Measurements from ENCODE around the gene ELOVL2.
"Not testable (repeated sequence)": the region's sequence is repeated elsewhere in the genome, so short reads cannot be mapped to it uniquely, and the experiment has no call there.

Gene ELOVL2

GRCh38 chr6:10993896-10994295 is 50.2 kb downstream of the ELOVL2 start:
- in situ Hi-C loops (cut with MboI; ENCODE audit: low sequenced_read_pairs), result no loop called here

GRCh38 chr6:10991115-10991514 is 53.0 kb downstream of the ELOVL2 start:
- in situ Hi-C loops (cut with MboI; ENCODE audit: low sequenced_read_pairs), result no loop called here

GRCh38 chr6:10989587-10989986 is 54.5 kb downstream of the ELOVL2 start:
- in situ Hi-C loops (cut with MboI; ENCODE audit: low sequenced_read_pairs), result no loop called here

- in situ Hi-C loops (cut with MboI; ENCODE audit: low sequenced_read_pairs), result not testable (repeated sequence)
Observed at GRCh38 chr6:10984959-10985358, 59.1 kb downstream of the ELOVL2 start.

DNA sequence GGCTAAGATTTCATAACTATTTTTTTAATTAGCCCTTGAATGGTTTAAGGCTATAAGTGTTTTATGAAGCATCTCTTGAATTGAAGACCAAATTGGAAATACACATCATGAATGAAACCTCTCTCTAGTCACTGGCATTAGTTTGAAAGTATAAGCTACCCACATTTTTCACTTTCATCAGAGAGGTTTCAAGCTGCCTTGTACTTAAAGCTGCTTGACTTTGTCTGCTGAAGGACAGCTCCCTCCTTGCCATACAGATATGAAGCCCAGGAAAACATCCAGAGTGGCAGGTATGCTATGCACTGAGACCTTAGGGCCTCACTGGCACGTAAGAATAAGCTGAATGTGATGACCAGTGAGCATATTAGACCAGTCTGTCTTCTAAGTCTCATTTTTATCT is 62.7 kb downstream of the ELOVL2 start:
- in situ Hi-C loops (cut with MboI; ENCODE audit: low sequenced_read_pairs), result no loop called here

DNA sequence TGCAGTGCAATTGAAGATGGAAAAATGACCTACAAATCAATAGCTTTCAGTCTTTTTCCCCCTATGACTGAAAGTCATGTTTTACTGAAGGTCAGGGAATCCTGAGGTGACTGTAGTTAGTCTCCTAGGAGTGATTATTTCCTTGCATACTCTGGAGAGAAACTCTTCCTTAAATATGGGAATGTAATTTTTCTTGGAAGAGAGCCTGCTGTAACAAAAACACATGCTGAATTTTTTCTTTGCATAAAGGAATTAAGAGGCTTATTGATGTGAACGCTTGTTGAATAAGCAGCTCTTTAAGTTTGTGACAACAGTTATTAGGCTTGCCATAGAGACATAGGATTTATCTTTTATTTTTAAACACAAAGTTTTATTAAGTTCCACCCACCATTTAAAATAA is 64.5 kb downstream of the ELOVL2 start:
- in situ Hi-C loops (cut with MboI; ENCODE audit: low sequenced_read_pairs), result no loop called here

DNA sequence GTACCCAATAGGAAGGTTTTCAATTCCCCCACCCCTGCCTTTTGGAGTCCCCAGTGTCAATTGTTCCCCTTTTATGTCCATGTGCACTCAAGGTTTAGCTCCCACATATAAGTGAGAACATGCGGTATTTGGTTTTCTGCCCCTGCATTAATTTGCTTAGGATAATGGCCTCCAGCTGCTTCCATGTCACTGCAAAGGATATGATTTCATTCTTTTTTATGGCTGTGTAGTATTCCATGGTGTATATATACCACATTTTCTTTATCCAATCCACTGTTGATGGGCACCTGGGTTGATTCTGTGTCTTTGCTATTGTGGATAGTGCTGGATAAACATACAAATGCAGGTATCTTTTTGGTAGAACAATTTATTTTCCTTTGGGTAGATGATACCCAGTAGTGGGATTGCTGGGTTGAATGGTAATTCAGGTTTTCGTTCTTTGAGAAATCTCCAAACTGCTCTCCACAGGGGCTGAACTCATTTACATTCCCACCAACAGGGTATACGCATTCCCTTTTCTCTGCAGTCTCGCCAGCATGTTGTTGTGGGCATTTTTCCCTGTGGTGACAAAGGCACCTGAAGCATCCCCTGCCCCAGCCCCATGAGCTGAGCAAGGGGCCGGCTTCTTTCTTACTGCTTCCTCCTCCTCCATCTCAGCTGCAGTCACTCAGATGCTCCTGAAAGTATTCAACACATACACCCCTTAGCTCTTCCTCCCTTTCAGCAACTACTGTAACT is 66.7 kb downstream of the ELOVL2 start:
- in situ Hi-C loops (cut with MboI; ENCODE audit: low sequenced_read_pairs), result no loop called here

DNA sequence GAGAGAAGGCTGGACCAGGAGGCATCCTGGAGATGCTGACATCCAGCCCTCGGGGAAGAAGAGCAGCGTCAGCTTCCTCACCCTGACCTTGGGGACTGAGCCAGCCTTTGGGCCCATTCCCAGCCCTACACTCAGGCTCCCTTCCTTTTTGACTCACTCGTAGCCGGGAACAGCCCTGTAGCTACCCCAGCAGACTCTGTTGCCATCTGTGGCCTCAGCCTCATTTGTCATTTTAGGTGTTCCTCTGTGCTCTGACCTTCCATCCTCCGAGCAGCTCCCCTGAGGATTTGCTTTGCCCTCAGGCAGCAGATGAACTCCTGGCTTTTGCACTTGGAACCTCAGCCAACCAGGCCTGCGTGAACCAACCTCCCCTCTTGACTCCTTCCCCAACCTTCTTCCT is 67.5 kb downstream of the ELOVL2 start:
- in situ Hi-C loops (cut with MboI; ENCODE audit: low sequenced_read_pairs), result no loop called here

DNA sequence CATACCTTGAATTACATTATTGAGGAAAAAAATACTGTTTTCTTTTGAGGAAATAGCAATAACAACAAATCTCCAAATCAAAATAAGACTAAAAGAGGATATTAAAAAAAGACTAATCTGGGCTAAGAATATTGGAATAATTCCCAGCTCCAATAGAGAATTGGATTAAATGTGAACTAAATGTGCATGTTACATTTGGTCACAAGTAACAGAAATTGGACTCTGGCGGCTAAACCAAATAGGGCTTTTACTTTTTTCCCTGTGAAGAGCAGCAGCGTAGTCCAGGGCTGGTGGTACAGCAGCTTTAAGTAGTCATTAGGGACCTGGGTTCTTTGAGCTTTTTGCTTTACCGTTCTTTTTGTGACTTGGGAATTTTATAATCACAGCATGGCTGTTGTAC is 71.9 kb downstream of the ELOVL2 start:
- in situ Hi-C loops (cut with MboI; ENCODE audit: low sequenced_read_pairs), result loop anchor here (25.0 kb wide), 1 partner anchor 90 kb away; no protein-coding TSS in a partner anchor

GRCh38 chr6:10970731-10971130 is 73.4 kb downstream of the ELOVL2 start:
- in situ Hi-C loops (cut with MboI; ENCODE audit: low sequenced_read_pairs), result loop anchor here (25.0 kb wide), 1 partner anchor 92 kb away; no protein-coding TSS in a partner anchor

DNA sequence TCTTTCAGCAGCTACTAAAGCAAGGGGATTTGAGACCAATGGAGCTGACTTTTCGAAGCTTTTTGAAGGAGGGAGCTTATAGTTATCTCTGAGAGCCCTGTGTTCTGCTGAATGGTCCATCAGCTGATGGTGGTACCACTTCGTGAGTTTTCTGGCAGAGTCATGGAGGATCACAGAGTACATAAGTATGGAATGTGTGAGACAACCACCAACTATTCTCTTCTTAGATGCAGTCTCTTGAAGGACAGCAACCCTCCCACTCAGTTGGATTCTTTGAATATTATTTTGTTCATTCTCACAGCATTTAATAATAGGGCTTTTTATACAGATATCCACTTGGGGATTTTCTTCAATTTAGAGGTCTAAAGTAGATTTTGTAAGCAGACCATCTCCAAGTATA is 75.3 kb downstream of the ELOVL2 start:
- in situ Hi-C loops (cut with MboI; ENCODE audit: low sequenced_read_pairs), result loop anchor here (25.0 kb wide), 1 partner anchor 94 kb away; no protein-coding TSS in a partner anchor

DNA sequence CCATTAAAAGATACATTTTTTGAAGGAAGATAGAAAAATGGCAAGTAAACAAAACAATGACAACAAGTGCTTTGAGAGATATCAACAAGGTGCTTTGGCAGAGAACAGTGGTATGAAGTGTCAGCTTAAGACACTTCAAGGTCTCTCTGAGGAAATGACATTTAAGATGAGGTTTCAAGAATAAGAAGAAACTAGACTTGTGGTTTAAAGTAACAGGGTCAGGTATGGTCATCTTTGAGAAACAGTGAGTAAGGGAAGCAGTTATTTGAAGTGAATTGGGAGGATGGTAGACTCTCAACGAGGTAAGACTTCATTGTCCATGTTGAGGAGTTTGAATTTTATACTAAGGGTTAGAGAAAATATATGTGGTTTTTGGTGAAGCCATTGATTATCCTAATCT is 79.4 kb downstream of the ELOVL2 start:
- in situ Hi-C loops (cut with MboI; ENCODE audit: low sequenced_read_pairs), result loop anchor here (25.0 kb wide), 1 partner anchor 98 kb away; no protein-coding TSS in a partner anchor

DNA sequence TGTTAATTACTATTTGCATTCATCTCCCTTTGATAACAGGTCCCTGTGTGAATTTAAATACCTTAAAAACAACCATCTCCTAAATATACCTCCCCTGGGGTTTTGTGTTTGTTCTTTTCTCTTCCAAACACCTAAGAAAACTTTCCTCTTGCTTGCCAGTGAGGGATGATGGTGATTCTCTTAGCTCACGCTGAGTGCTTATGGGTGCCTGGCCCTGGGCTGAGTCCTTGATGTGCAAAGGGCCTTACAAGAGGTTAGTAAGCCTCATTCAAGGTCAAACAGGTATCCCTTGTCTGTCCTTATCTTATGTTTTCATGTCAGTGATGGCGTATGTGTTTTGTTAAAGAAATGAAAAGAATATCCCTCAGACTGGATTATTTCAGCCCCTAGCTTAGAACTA is 81.0 kb downstream of the ELOVL2 start:
- in situ Hi-C loops (cut with MboI; ENCODE audit: low sequenced_read_pairs), result loop anchor here (25.0 kb wide), 1 partner anchor 99 kb away; no protein-coding TSS in a partner anchor

GRCh38 chr6:10962673-10963072 is 81.4 kb downstream of the ELOVL2 start:
- in situ Hi-C loops (cut with MboI; ENCODE audit: low sequenced_read_pairs), result loop anchor here (25.0 kb wide), 1 partner anchor 100 kb away; no protein-coding TSS in a partner anchor

DNA sequence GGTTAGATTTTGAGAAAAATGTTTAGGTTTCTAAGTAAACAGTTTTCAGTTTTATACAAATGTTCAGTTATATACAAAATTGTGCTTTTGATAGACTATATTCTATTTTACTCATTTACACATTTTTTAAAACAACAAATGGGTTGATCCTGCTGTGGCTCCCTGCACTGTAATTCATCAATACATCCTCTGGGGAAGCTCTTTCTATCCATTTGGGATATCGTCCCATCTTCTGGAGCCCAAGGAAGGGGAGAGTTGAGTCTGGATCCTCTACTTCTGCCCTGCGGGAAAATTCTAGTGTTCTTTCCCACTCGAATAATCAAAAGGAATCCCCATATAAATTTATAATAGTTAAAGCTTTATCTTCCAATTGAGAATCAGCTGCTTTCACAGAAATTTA is 82.3 kb downstream of the ELOVL2 start:
- in situ Hi-C loops (cut with MboI; ENCODE audit: low sequenced_read_pairs), result loop anchor here (25.0 kb wide), 1 partner anchor 100 kb away; no protein-coding TSS in a partner anchor

- in situ Hi-C loops (cut with MboI; ENCODE audit: low sequenced_read_pairs), result loop anchor here (25.0 kb wide), 1 partner anchor 102 kb away; no protein-coding TSS in a partner anchor
Observed at GRCh38 chr6:10960171-10960570, 83.9 kb downstream of the ELOVL2 start.

DNA sequence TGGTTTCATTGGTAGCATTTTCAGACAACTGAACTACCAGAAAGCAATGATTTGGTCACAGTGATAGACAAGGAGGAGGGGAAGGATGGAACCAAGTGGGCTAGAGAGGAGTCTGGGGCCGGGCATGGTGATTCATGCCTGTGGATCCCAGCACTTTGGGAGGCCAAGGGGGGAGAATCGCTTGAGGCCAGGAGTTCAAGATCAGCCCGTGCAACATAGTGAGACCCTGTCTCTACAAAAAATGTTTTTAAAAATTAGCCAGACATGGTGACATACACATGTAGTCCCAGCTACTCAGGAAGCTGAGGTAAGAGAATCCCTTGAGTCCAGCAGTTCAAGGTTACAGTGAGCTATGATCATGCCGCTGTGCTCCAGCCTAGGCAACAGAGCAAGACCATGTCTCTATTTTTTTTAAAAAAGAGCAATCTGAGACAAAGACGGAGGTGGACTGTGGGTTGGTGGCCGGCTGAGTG is 86.7 kb downstream of the ELOVL2 start:
- in situ Hi-C loops (cut with MboI; ENCODE audit: low sequenced_read_pairs), result loop anchor here (25.0 kb wide), 1 partner anchor 105 kb away; no protein-coding TSS in a partner anchor

GRCh38 chr6:10956776-10957175 is 87.3 kb downstream of the ELOVL2 start:
- in situ Hi-C loops (cut with MboI; ENCODE audit: low sequenced_read_pairs), result loop anchor here (25.0 kb wide), 1 partner anchor 106 kb away; no protein-coding TSS in a partner anchor

GRCh38 chr6:10954590-10955010 is 89.5 kb downstream of the ELOVL2 start:
- in situ Hi-C loops (cut with MboI; ENCODE audit: low sequenced_read_pairs), result loop anchor here (25.0 kb wide), 1 partner anchor 108 kb away; no protein-coding TSS in a partner anchor

DNA sequence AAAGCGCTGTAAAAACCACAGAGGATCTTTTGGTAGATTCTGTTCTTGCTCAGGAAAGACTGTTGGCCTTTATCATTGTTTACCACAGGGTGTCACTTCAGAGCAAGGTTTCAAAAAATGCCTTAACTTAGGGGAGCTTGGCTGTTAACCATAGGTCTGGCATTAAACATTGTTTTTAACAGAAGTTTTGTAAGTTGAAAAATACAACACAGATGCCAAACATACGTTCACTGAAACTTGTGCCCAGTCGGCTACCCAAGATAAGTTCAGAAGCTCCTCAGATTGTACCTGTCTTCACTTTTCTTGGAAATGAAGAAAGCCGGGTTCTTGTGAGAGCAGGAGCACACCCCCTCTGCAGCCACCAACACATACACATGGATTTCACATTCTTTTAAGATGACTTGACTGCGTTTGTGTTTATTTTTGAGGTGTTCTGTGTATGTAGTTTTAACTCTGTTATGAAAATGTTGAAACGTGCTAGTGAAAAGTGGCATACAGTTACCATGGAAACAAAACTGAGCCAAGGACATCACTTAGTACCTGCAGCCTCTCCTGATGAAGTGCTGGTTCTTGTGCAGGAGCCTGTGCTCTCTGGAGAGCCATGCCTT is 92.3 kb downstream of the ELOVL2 start:
- in situ Hi-C loops (cut with MboI; ENCODE audit: low sequenced_read_pairs), result loop anchor here (25.0 kb wide), 1 partner anchor 111 kb away; no protein-coding TSS in a partner anchor

Measured in hTERT RPE-1 (cell line).